ENCODE measurements around the gene IFITM5. TPM values are rescaled to one million over a fixed set of nuclear protein-coding genes. Genes with fewer than 3 reads are reported as not detected.

IFITM5 gene
- total RNA-seq, 6 experiments from 2014 or later: not detected

DNA sequence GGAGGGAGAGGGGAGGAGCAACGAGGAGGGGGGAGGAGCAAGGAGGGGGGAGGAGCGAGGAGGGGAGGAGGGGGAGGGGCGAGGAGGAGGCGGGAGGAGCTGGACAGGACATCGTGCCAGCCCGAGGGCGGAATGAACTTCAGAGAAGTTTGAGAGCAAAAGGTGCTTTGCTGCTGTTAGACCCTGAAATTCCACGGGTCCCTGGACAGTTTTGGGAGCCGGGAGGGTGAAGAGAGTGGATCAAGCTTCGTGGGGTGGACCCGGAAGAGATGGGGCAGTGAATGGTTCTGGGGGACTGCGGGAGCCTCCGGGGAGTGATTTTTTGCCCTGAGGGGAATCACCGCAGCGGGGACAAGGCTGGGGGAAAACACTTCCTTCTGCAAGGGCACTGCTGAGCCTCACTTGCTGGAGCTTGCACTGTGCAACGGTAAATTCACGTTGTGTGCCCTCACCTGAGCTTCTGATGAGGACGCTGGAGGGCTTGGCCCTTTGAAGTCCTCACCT, 31.8 kb downstream of the IFITM5 start:
- WGBS (ENCODE audit: insufficient coverage, low coverage, low lambda C conversion rate, missing lambda C conversion rate): 34% methylated on average over 8 of the region's 18 CpGs
- peak; percentile 35 for TF ChIP-seq POLR2A (IDR thresholded peaks at IDR 0.05)
- TF ChIP-seq, protein P1, sequence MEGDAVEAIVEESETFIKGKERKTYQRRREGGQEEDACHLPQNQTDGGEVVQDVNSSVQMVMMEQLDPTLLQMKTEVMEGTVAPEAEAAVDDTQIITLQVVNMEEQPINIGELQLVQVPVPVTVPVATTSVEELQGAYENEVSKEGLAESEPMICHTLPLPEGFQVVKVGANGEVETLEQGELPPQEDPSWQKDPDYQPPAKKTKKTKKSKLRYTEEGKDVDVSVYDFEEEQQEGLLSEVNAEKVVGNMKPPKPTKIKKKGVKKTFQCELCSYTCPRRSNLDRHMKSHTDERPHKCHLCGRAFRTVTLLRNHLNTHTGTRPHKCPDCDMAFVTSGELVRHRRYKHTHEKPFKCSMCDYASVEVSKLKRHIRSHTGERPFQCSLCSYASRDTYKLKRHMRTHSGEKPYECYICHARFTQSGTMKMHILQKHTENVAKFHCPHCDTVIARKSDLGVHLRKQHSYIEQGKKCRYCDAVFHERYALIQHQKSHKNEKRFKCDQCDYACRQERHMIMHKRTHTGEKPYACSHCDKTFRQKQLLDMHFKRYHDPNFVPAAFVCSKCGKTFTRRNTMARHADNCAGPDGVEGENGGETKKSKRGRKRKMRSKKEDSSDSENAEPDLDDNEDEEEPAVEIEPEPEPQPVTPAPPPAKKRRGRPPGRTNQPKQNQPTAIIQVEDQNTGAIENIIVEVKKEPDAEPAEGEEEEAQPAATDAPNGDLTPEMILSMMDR (IDR thresholded peaks at IDR 0.05): no peak
- Histone ChIP-seq H3K9me3 (peaks cover 0 to 4% (median 0%) of the 10 kb centered on the region in 4 donors), H3K27me3 (no peaks in the 10 kb centered on the region), H3K36me3 (no peaks in the 10 kb centered on the region), H3K4me1 (no peaks in the 10 kb centered on the region), H3K27ac (peak overlapping the region; percentile 53 to 69 (median 63)), H3K4me3 (peak overlapping the region in 2 of 3 donors; percentile 13 to 17)
- DNase-seq (peak; percentile 61 to 74 (median 61)), ATAC-seq (peak; percentile 21 to 50 (median 38))
- intact Hi-C loops (cut with DNase I): no loop called here

DNA sequence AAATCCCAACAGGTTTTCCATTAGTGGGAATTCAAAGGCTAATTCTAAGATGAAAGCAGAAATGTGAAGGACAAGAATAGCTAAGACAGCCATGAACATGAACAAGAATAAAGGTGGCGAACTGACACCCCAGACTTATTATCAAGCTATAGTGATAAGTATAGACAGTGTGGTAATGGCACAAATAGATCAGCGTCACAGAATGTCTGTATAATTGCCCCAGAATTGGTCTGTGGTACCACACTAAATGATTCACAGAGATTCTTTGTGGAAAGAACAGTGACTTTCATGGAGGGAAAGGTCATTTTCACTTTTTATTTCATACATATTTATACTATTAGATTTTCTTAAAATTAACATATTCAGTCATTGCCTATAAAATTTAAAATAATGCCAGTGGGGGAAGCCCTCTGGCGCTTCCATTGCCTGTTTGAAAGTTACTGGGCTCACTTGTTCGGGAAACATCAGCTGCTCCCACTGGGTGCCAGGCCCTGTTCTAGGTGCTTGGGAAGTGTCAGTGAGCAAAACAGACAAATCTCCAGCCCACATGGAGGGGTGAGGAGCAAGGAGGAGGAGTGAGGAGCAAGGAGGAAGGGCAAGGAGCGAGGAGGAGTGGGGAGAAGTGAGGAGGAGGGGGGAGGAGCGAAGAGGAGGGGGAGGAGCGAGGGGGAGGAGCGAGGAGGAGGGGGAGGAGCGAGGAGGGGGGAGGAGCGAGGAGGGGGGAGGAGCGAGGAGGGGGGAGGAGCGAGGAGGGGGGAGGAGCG, 32.5 kb downstream of the IFITM5 start:
- intact Hi-C loops (cut with DNase I): no loop called here
- DNase-seq (peak in 1 of 3 donors; percentile 20), ATAC-seq (no peak)
- Histone ChIP-seq H3K4me1 (no peaks in the 10 kb centered on the region), H3K27me3 (no peaks in the 10 kb centered on the region), H3K9me3 (peaks cover 0 to 4% (median 0%) of the 10 kb centered on the region in 4 donors), H3K4me3 (no peak overlapping the region), H3K27ac (no peak overlapping the region), H3K36me3 (no peaks in the 10 kb centered on the region)
- TF ChIP-seq, protein P1 (IDR thresholded peaks at IDR 0.05): no peak
- TF ChIP-seq POLR2A (IDR thresholded peaks at IDR 0.05): no peak
- 69% methylated on average over 9 of the region's 13 CpGs for WGBS (ENCODE audit: insufficient coverage, low coverage, low lambda C conversion rate, missing lambda C conversion rate)

DNA sequence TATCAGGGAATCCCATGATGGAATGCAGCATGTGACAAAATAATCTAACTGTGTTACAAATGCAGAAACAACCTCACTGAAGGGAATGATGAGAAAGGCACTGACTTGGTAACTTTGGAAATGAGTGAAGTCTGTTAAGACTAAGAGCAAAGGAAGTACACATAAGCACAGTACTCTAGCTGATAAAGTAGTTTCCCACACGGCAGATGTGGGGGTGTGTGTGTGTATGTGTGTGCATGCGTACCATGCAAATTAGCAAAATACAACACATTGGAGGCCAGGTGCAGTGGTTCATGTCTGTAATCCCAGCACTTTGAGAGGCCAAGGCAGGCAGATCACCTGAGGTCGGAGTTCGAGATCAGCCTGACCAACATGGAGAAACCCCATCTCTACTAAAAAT, 37.7 kb downstream of the IFITM5 start:
- Histone ChIP-seq H3K36me3 (no peaks in the 10 kb centered on the region), H3K27ac (no peak overlapping the region), H3K4me3 (no peak overlapping the region), H3K27me3 (no peaks in the 10 kb centered on the region), H3K4me1 (no peaks in the 10 kb centered on the region), H3K9me3 (peaks cover 0 to 4% (median 0%) of the 10 kb centered on the region in 4 donors)
- 81% methylated on average over 4 of the region's 4 CpGs for WGBS (ENCODE audit: insufficient coverage, low coverage, low lambda C conversion rate, missing lambda C conversion rate)
- intact Hi-C loops (cut with DNase I): no loop called here
- TF ChIP-seq, protein P1 (IDR thresholded peaks at IDR 0.05): no peak
- TF ChIP-seq POLR2A (IDR thresholded peaks at IDR 0.05): no peak
- ATAC-seq (no peak), DNase-seq (no peak)

DNA sequence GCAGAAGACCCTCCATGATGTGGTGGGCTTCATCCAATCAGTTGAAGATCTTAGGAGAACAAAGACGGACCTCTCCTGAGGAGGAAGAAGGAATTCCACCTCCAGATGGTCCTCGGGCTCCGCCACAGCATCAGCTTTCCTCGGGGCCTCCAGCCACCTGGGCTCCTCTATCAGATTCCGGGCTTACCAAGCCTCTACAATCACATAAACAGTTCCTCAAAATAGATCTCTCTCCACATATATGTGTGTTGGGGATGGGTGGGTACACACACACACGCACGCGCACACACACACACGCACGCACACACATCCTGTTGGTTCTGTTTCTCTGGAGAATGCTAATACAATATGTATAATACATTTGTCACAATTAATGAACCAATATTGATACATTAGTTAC, 39.9 kb downstream of the IFITM5 start:
- Histone ChIP-seq H3K27ac (no peak overlapping the region), H3K4me1 (no peaks in the 10 kb centered on the region), H3K27me3 (no peaks in the 10 kb centered on the region), H3K9me3 (no peaks in the 10 kb centered on the region), H3K36me3 (no peaks in the 10 kb centered on the region), H3K4me3 (no peak overlapping the region)
- DNase-seq (no peak), ATAC-seq (no peak)
- 28% methylated on average over 2 of the region's 10 CpGs for WGBS (ENCODE audit: insufficient coverage, low coverage, low lambda C conversion rate, missing lambda C conversion rate)
- no peak for TF ChIP-seq POLR2A (IDR thresholded peaks at IDR 0.05)
- TF ChIP-seq, protein P1 (IDR thresholded peaks at IDR 0.05): no peak
- intact Hi-C loops (cut with DNase I): loop anchor here in 1 of 2 donors (10.0 kb wide), 1 partner anchor 105 kb away; the partner anchor contains the start of gene B4GALNT4

Measured in right lobe of liver (tissue), 6 donors.